Measurements from ENCODE around the gene TMEM126A. TPM values are rescaled to one million over a fixed set of nuclear protein-coding genes. Genes with fewer than 3 reads are reported as not detected.
"Not testable (repeated sequence)": the region's sequence is repeated elsewhere in the genome, so short reads cannot be mapped to it uniquely, and the experiment has no call there.

The TMEM126A gene
- 21.0 to 21.4 TPM (median 21.2 TPM) in 3 replicates for total RNA-seq

GRCh38 chr11:85647604-85648299 lies at the start of gene TMEM126A:
TMEM126A (plus strand) TSS chr11:85647967; CDS start chr11:85650256, 2,289 bp downstream.
- H3K4me3 Mint-ChIP-seq: peak within 1 kb of the TSS; percentile 94
- H3K27ac Mint-ChIP-seq: peak within 1 kb of the TSS; percentile 99
- TF ChIP-seq CTCF (IDR thresholded peaks at IDR 0.05; ENCODE audit: unreplicated experiment): no peak
- H3K4me1 Mint-ChIP-seq: peaks cover 37% of the 10 kb centered on the region
- H3K27me3 Mint-ChIP-seq (ENCODE audit: low read depth): peaks cover 13% of the 10 kb centered on the region
- DNase-seq (ENCODE audit: low spot score in 2 of 2, unreplicated experiment in 2 of 2): peak; percentile 54 to 88
- peaks cover 3% of the 10 kb centered on the region for H3K36me3 Mint-ChIP-seq
- no peaks in the 10 kb centered on the region for H3K9me3 Mint-ChIP-seq

- no peak for TF ChIP-seq CTCF (IDR thresholded peaks at IDR 0.05; ENCODE audit: unreplicated experiment)
- H3K4me1 Mint-ChIP-seq: peaks cover 2% of the 10 kb centered on the region
- H3K4me3 Mint-ChIP-seq: no peak overlapping the region
- no peaks in the 10 kb centered on the region for H3K27me3 Mint-ChIP-seq (ENCODE audit: low read depth)
- DNase-seq (ENCODE audit: low spot score in 2 of 2, unreplicated experiment in 2 of 2): no peak
- no peaks in the 10 kb centered on the region for H3K36me3 Mint-ChIP-seq
- H3K27ac Mint-ChIP-seq: no peak overlapping the region
- H3K9me3 Mint-ChIP-seq: no peaks in the 10 kb centered on the region
These were observed 48.7 kb upstream of the TMEM126A start for GRCh38 chr11:85599083-85599482.

GRCh38 chr11:85602526-85603213 lies 45.1 kb upstream of the TMEM126A start:
- Mint-ChIP-seq H3K27ac (no peak overlapping the region), H3K36me3 (no peaks in the 10 kb centered on the region), H3K9me3 (peaks cover 5% of the 10 kb centered on the region), H3K27me3 (ENCODE audit: low read depth) (no peaks in the 10 kb centered on the region), H3K4me1 (peaks cover 2% of the 10 kb centered on the region), H3K4me3 (no peak overlapping the region)
- no peak for DNase-seq (ENCODE audit: low spot score in 2 of 2, unreplicated experiment in 2 of 2)
- TF ChIP-seq CTCF (IDR thresholded peaks at IDR 0.05; ENCODE audit: unreplicated experiment): no peak

- no peak for DNase-seq (ENCODE audit: low spot score in 2 of 2, unreplicated experiment in 2 of 2)
- H3K9me3 Mint-ChIP-seq: peaks cover 5% of the 10 kb centered on the region
- no peaks in the 10 kb centered on the region for H3K36me3 Mint-ChIP-seq
- no peak overlapping the region for H3K4me3 Mint-ChIP-seq
- H3K4me1 Mint-ChIP-seq: peaks cover 2% of the 10 kb centered on the region
- no peaks in the 10 kb centered on the region for H3K27me3 Mint-ChIP-seq (ENCODE audit: low read depth)
- no peak for TF ChIP-seq CTCF (IDR thresholded peaks at IDR 0.05; ENCODE audit: unreplicated experiment)
- no peak overlapping the region for H3K27ac Mint-ChIP-seq
These were observed 44.5 kb upstream of the TMEM126A start for GRCh38 chr11:85603220-85603619.

- not testable (repeated sequence) for H3K4me3 Mint-ChIP-seq; H3K27me3 Mint-ChIP-seq (ENCODE audit: low read depth); H3K27ac Mint-ChIP-seq; DNase-seq (ENCODE audit: low spot score in 2 of 2, unreplicated experiment in 2 of 2); H3K9me3 Mint-ChIP-seq; H3K4me1 Mint-ChIP-seq; H3K36me3 Mint-ChIP-seq
These were observed 41.5 kb upstream of the TMEM126A start for GRCh38 chr11:85606237-85606636.

GRCh38 chr11:85608621-85609020 lies 39.1 kb upstream of the TMEM126A start:
- H3K4me3 Mint-ChIP-seq; H3K9me3 Mint-ChIP-seq; H3K27me3 Mint-ChIP-seq (ENCODE audit: low read depth): not testable (repeated sequence)

GRCh38 chr11:85609286-85609685 lies 38.5 kb upstream of the TMEM126A start:
- peaks cover 12% of the 10 kb centered on the region for H3K9me3 Mint-ChIP-seq
- DNase-seq (ENCODE audit: low spot score in 2 of 2, unreplicated experiment in 2 of 2); H3K4me3 Mint-ChIP-seq; H3K4me1 Mint-ChIP-seq; H3K36me3 Mint-ChIP-seq; H3K27ac Mint-ChIP-seq; H3K27me3 Mint-ChIP-seq (ENCODE audit: low read depth): not testable (repeated sequence)

More at GRCh38 chr11:85608621-85609020, 39.1 kb upstream of the TMEM126A start:
- H3K4me1 Mint-ChIP-seq; H3K27ac Mint-ChIP-seq; H3K36me3 Mint-ChIP-seq; DNase-seq (ENCODE audit: low spot score in 2 of 2, unreplicated experiment in 2 of 2): not testable (repeated sequence)

- H3K4me3 Mint-ChIP-seq; H3K27ac Mint-ChIP-seq; H3K4me1 Mint-ChIP-seq; H3K27me3 Mint-ChIP-seq (ENCODE audit: low read depth); H3K36me3 Mint-ChIP-seq; DNase-seq (ENCODE audit: low spot score in 2 of 2, unreplicated experiment in 2 of 2): not testable (repeated sequence)
- H3K9me3 Mint-ChIP-seq: peaks cover 10% of the 10 kb centered on the region
These were observed 36.1 kb upstream of the TMEM126A start for GRCh38 chr11:85611643-85612042.
